Activated CD4-positive, alpha-beta T cell treated with anti-CD3 and anti-CD28 coated beads for 4 hours (primary cell): ENCODE data around the gene CNTN4.

Experiments
- DNase-seq, 2 donors: peaks; one replicate each; pipeline ENCODE4 v3.0.0-alpha.2; 2020

CNTN4 gene

DNA sequence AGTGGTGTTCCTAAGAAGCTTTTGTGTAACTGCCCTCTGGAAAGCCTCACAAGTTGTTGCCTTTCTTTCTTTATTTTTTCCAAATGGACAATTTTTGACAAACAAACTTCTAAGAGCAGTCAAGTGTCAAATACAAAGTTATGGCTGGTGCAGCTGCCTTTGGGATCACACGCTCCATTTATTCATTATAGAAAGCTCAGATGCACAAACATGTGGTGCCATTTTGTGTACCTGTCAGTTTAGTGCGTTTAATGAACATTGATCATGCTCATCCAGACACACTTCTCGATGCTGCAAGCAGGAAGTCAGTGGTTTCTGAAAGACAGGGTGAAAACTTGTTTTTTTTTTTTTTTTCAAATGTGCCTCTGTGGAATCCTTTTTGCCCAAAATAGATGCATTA is 324.5 kb downstream of the CNTN4 start:
- no peak for DNase-seq

GRCh38 chr3:2441558-2441957 is 342.9 kb downstream of the CNTN4 start:
- DNase-seq = no peak

- DNase-seq = no peak
Observed at GRCh38 chr3:2446146-2446545, 347.5 kb downstream of the CNTN4 start.

DNA sequence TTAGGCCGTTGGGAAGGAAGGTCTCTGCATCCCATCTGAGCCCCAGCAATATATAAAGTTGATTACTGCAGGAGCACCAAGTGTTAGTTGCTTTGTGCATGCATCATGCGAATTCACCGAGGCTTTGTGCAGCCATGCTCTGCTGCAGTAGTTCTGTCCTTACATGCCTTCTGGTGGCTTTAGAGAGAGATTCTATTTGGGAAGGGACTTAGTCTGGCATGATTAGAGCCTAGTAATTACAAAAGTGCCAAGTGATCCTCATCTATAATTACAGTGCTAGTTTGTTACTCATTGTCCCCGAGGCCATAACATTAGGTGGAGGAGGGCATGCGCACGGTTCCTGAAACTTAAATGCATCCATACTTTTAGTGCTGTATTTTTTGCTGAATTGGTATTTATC is 353.6 kb downstream of the CNTN4 start:
- no peak for DNase-seq

DNA sequence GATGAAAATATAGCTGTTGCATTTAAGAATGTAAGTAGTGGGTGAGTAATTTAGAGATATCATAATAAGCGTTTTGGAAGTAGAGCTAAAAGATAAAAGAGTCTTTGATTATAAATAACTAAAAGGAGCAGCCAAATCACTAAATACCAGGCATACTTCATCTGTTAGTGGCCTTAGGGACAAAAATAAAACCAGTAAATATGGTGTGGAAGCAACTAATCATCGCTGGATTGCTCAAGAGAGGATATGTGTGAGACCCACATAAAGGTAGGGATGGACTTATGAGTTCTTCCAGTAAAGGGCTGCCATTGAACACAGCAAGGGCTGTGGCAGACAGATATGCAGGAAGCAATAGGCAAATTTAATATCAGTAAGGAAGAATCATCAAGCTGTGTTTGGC is 356.2 kb downstream of the CNTN4 start:
- DNase-seq = no peak

- no peak for DNase-seq
Observed at GRCh38 chr3:2456788-2457187, 358.1 kb downstream of the CNTN4 start.

DNA sequence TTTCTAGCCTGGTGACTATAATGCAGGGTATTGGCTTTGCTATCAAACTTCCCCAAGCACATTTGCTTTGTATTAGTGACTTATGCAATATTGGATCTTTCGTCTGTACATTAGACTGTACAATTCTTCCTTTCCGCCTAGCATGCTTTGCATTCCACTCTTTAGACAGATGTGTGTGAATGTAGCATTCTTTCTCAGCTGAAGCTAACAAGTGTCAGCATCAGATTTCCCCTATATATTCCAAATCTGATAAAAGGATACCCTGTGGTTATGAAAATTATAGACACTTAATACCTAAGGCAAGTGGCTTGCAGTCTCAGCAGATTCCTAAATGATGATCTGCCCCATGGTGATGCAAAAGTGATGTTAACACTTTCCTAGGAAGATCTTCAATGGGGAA is 360.1 kb downstream of the CNTN4 start:
- DNase-seq = no peak

GRCh38 chr3:2465842-2466241 is 367.2 kb downstream of the CNTN4 start:
- DNase-seq = no peak

- no peak for DNase-seq
Observed at GRCh38 chr3:2468816-2469215, 370.1 kb downstream of the CNTN4 start.

DNA sequence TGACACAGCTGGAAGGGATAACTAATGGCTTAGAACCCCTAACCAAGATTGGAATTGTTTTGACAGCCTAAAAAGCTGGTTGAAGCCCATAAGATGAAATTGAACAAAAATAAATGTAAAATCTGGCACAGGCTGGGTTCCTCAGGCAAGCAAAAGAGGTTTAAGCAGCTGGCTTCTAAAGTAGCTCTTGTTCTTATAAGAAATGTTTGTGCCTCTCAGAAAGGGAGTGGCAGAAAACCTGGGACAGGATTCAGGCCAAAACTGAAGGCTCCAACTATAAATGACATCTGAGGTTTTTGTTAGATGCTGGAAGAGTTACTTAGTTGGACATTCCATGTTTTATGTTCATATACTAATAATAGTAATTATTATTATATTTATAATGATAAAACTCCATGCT is 378.3 kb downstream of the CNTN4 start:
- no peak for DNase-seq

DNA sequence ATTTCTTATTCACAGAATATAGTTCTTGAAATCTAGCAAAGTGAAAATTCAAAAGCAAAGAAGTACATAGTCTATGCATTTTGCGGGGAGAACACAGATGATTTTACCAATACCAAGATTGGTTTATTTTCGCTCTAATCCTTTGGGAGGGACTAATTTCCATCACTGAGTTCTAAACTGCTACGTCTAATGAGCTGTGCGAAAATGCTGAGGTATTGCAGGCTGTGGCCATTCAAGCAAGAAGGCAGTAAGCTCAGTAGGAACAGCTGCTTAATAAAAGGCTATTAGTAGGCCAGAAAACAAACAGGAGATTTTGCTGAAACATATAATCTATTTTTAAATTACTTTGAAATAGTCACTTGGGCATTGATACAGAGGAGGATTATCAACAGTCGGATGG is 379.0 kb downstream of the CNTN4 start:
- DNase-seq = no peak

GRCh38 chr3:2484162-2485026 is 385.7 kb downstream of the CNTN4 start:
- no peak for DNase-seq

DNA sequence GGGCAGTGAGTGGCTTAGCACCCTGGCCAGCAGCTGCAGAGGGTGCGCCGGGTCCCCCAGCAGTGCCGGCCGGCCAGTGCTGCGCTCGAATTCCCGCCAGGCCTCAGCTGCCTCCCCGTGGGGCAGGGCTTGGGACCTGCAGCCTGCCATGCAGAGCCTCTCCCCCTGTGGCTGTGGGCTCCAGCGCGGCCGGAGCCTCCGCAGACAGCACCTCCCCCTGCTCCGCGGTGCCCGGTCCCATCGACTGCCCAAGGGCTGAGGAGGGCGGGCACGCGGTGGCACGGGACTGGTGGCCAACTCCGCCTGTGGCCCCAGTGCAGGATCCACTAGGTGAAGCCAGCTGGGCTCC is 386.3 kb downstream of the CNTN4 start:
- no peak for DNase-seq

- DNase-seq = no peak
Observed at GRCh38 chr3:2495746-2496145, 397.1 kb downstream of the CNTN4 start.

GRCh38 chr3:2504912-2505311 is 406.2 kb downstream of the CNTN4 start:
- no peak for DNase-seq

- no peak for DNase-seq
Observed at GRCh38 chr3:2506776-2507175, 408.1 kb downstream of the CNTN4 start.

DNA sequence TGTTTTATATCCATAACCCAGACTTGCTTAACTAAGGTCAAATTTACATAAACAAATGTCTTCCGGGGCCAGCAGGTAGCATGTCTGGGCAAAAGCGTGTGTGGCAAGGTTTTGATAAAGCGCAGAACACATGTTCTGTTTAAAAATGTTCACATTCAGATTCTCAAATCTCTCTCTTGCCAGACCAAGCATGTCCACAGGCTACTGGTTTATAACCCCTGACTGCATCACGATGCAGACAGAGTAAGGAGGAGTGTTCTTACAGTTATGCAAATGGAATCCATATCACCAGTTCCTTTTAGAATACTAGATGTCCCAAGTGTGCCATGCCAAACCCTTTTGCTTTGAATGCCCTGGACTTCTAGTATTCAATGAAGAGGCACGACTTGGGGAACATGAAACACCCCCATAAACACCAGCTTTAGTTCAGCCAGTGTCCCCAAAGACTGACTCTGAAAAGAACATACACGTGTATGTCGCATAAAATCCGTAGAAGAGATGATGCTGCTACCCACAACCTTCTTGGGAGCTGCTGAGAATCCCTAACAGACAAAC is 412.0 kb downstream of the CNTN4 start:
- no peak for DNase-seq

DNA sequence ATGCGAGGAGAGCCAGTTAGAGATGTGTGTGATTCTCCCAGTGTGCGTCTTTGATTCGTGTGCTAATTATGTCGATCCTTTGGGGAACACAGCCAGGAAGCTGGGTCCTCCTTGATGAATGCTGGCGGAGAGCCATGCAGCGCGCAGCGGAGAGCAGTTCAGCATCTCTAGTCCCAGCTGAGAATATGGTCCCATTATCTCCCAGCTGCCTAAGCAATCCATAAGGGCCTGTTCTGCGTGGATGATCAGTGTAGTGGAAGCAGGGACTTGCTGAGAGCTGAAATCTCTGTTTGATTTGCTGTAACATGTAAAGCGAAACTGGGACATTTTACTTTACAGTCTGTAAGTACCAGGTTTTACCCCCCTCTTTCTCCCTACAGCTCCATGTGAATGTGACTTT is 412.7 kb downstream of the CNTN4 start:
- DNase-seq = no peak

- no peak for DNase-seq
Observed at GRCh38 chr3:2512881-2513280, 414.2 kb downstream of the CNTN4 start.

DNA sequence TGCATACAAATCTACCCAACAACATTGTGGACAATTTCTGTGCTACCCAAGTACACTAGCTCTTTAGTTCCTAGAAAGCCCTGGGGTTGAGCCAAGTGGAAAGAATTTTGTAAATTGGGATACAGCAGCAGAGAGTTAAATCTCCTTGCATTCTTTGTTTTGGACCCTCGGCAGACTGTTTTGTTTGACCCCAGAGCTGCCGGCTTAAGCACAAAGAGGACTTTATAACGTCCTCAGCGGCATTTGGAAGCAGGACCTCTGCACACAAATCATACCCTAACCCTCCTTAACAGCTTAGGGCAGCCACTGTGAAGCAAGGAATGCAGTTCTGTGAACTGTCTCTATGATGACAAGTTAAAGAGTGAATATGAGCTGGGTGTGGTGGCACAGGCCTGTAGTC is 415.3 kb downstream of the CNTN4 start:
- no peak for DNase-seq

DNA sequence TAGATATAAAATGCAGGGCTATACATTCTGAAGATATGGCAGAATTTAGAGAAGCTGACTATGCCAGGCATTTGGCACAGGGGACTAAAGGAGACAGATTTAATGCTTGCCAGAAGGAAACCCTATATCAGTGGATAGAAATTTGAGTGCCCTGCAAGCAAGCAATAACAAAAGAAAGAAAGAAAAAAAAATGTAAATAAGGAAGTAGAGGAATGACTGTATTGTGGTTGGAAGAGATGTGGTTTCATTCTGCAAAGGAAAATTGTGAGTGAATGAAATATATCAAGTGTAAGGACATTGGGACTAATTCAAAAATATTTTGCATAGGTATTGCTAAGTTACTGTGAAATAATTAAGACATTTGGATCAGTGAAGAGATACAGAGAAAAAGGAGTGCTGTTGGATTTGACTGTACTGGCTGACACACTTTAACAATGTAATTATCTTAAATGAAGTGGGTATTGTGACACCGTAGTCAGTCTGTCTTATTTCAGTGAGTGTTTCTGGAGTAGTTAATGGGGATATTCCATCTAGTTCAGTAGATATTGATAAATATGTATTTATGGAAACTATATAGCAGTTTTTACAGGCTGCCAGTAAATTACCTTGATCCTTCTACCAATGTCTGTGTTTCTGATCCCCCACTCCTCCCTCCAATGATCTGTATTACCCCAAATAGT is 418.2 kb downstream of the CNTN4 start:
- DNase-seq = no peak

DNA sequence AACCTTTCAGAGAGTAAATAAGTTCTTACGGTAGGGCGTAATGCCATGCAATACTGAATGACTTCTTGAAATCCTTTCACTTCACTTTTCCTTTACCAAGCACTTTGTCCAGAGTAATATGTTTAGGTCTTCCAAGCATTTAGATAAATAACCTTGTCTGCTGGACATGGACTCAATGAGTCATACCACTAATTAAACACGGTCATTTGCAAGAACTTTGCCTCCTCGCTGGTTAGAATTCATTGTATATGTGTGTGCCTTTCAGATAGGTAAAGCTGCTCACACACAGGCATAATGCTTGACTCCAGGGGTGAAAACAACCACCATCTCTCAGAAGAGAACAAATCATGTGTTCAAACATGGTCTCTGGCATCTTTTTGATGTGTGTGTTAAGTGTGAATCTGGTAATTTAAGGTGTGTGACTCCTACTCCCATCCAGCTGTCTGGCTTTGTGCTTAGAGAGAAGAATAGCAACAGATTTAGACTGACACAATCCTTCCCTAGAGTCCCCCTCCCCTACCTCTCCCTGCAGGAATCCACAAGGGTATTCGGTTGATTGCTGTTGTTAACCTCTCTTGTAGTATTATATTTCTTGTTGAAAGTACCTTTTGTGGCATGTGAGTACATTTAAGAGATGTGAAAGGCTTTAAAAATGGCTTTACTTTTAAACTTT is 419.0 kb downstream of the CNTN4 start:
- no peak for DNase-seq

- no peak for DNase-seq
Observed at GRCh38 chr3:2523281-2523836, 424.7 kb downstream of the CNTN4 start.
